ENCODE measurements around the gene BRSK2. TPM values are rescaled to one million over a fixed set of nuclear protein-coding genes. Genes with fewer than 3 reads are reported as not detected.

BRSK2 gene
- total RNA-seq, 1 experiment from 2014 or later = 32.2 TPM

- Histone ChIP-seq H3K36me3 (ENCODE audit: control insufficient read depth, insufficient read depth, low read length) (no peaks in the 10 kb centered on the region), H3K9me3 (ENCODE audit: control insufficient read depth, insufficient read depth, low read depth, low read length) (no peaks in the 10 kb centered on the region), H3K4me1 (ENCODE audit: control insufficient read depth, insufficient read depth, low read length) (peaks cover 51% of the 10 kb centered on the region), H3K27me3 (ENCODE audit: control insufficient read depth, insufficient read depth, low read length) (no peaks in the 10 kb centered on the region), H3K4me3 (ENCODE audit: low read depth in 2 of 2, low read length in 2 of 2) (peak overlapping the region in 1 of 2 experiments; percentile 3; a peak in 1 of 4 replicates), H3K27ac (ENCODE audit: low read length) (peak overlapping the region; percentile 70)
- intact Hi-C loops (cut with micrococcal nuclease; ENCODE audit: unreplicated experiment) (no loop called here), in situ Hi-C loops (cut with HindIII; ENCODE audit: low pct_unique_long_range_greater_than_20kb, low sequenced_read_pairs) (no loop called here)
- peak; percentile 61 for ATAC-seq
- BruUV-seq (replicated peaks) = no TSS peak
- TF ChIP-seq, protein P1, sequence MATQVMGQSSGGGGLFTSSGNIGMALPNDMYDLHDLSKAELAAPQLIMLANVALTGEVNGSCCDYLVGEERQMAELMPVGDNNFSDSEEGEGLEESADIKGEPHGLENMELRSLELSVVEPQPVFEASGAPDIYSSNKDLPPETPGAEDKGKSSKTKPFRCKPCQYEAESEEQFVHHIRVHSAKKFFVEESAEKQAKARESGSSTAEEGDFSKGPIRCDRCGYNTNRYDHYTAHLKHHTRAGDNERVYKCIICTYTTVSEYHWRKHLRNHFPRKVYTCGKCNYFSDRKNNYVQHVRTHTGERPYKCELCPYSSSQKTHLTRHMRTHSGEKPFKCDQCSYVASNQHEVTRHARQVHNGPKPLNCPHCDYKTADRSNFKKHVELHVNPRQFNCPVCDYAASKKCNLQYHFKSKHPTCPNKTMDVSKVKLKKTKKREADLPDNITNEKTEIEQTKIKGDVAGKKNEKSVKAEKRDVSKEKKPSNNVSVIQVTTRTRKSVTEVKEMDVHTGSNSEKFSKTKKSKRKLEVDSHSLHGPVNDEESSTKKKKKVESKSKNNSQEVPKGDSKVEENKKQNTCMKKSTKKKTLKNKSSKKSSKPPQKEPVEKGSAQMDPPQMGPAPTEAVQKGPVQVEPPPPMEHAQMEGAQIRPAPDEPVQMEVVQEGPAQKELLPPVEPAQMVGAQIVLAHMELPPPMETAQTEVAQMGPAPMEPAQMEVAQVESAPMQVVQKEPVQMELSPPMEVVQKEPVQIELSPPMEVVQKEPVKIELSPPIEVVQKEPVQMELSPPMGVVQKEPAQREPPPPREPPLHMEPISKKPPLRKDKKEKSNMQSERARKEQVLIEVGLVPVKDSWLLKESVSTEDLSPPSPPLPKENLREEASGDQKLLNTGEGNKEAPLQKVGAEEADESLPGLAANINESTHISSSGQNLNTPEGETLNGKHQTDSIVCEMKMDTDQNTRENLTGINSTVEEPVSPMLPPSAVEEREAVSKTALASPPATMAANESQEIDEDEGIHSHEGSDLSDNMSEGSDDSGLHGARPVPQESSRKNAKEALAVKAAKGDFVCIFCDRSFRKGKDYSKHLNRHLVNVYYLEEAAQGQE (IDR thresholded peaks at IDR 0.05; ENCODE audit: insufficient read depth in 1 of 2, low read depth in 2 of 2, low read length in 1 of 2) = no peak
- ChIA-PET POLR2A (interaction anchor here (0.6 to 0.7 kb wide), 2 partner anchors 30 to 58 kb away, joined by 4 to 5 read pairs; no protein-coding TSS in a partner anchor), CTCF (interaction anchor here (0.6 kb wide), 2 partner anchors 30 to 193 kb away, joined by 3 read pairs; no protein-coding TSS in a partner anchor)
- no peak for DNase-seq (ENCODE audit: low read depth, low spot score)
Measured at GRCh38 chr11:1353383-1354124, 36.2 kb upstream of the BRSK2 start.

- POLR2A ChIA-PET = interaction anchor here (0.7 kb wide), 1 partner anchor 58 kb away, joined by 5 read pairs; no protein-coding TSS in a partner anchor
- peak overlapping the region; percentile 70 for H3K27ac ChIP-seq (ENCODE audit: low read length)
- in situ Hi-C loops (cut with HindIII; ENCODE audit: low pct_unique_long_range_greater_than_20kb, low sequenced_read_pairs) = no loop called here
- H3K9me3 ChIP-seq (ENCODE audit: control insufficient read depth, insufficient read depth, low read depth, low read length) = no peaks in the 10 kb centered on the region
- no peaks in the 10 kb centered on the region for H3K36me3 ChIP-seq (ENCODE audit: control insufficient read depth, insufficient read depth, low read length)
- CTCF ChIA-PET = interaction anchor here (0.6 kb wide), 2 partner anchors 31 to 192 kb away, joined by 3 read pairs; no protein-coding TSS in a partner anchor
- no TSS peak for BruUV-seq (replicated peaks)
- H3K27me3 ChIP-seq (ENCODE audit: control insufficient read depth, insufficient read depth, low read length) = no peaks in the 10 kb centered on the region
- TF ChIP-seq, protein P1 (IDR thresholded peaks at IDR 0.05; ENCODE audit: insufficient read depth in 1 of 2, low read depth in 2 of 2, low read length in 1 of 2) = peak in 1 of 2 experiments; percentile 50; a peak in 1 of 4 replicates
- no peak for TF ChIP-seq POLR2AphosphoS5 (IDR thresholded peaks at IDR 0.05; ENCODE audit: low read depth, low read length)
- intact Hi-C loops (cut with micrococcal nuclease; ENCODE audit: unreplicated experiment) = no loop called here
- H3K4me1 ChIP-seq (ENCODE audit: control insufficient read depth, insufficient read depth, low read length) = peaks cover 47% of the 10 kb centered on the region
- no peak for DNase-seq (ENCODE audit: low read depth, low spot score)
- no peak overlapping the region for H3K4me3 ChIP-seq (ENCODE audit: low read depth in 2 of 2, low read length in 2 of 2)
- peak; percentile 8 for ATAC-seq
Measured at GRCh38 chr11:1354125-1354938, 35.4 kb upstream of the BRSK2 start.
